Astrocyte of the cerebellum (primary cell): ENCODE measurements around the gene XPR1.
"Not testable (repeated sequence)": the region's sequence is repeated elsewhere in the genome, so short reads cannot be mapped to it uniquely, and the experiment has no call there.

ENCODE experiments used
- DNase-seq: peaks from one replicate; pipeline ENCODE4 v3.0.0-alpha.2; 2011; ENCODE audit warnings: low read depth
- H3K4me3 ChIP-seq: 2 replicates; pipeline ENCODE4 v1.5.1; 2011; ENCODE audit warnings: mild to moderate bottlenecking, low read depth, low read length, moderate library complexity
- in situ Hi-C: cut with HindIII; loops from 2 replicates; pipeline ENCODE4 v1.10.0; 2017; ENCODE audit warnings: low sequenced_read_pairs
- TF ChIP-seq, protein P1 (sequence below): IDR thresholded peaks from 2 replicates; pipeline ENCODE4 v1.5.1; 2012; ENCODE audit warnings: low read length, low read depth, moderate library complexity, mild to moderate bottlenecking; ENCODE audit errors: missing control alignments

XPR1 gene

DNA sequence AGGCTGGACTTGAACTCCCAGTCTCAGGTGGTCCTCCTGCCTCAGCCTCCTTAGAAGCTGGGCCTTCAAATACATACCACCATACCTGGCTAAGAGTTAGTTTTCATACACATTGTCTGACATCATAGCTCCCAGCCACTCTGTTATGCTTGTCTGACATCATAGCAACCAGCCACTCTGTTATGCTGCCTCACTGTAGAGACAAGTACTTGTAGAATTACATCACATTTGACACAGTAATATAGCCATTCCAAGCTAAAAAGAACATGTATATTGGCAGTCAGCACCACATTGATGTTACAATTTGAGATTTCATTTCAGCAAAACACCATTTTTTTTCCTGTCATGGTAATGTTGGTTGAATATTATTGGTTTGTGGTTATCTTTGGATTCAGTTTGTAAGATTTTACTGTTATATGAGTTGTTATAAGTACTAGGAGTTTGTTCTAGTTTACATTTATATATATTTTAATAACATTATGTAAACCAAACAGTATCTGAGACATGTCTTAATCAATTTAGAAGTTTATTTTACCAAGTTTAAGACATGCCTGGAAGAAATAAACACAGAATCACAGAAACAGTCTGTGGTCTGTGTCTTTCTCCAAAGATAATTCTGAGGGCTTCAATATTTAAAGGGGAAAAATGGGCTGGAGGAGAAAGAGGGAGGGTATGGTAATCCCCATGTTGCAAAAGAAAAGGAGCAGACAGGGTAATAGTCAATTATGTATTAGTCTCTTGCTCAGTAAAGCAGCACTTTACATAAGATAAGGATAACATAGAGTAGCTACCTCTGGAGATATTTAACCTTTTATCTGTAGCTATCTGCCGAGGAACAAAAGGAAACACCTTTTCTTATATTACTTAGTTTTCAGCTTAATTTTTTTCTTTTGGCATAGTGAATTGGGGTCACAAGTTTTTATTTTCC lies 43.0 kb downstream of the XPR1 start:
- peak; percentile 8 for DNase-seq
- TF ChIP-seq, protein P1, sequence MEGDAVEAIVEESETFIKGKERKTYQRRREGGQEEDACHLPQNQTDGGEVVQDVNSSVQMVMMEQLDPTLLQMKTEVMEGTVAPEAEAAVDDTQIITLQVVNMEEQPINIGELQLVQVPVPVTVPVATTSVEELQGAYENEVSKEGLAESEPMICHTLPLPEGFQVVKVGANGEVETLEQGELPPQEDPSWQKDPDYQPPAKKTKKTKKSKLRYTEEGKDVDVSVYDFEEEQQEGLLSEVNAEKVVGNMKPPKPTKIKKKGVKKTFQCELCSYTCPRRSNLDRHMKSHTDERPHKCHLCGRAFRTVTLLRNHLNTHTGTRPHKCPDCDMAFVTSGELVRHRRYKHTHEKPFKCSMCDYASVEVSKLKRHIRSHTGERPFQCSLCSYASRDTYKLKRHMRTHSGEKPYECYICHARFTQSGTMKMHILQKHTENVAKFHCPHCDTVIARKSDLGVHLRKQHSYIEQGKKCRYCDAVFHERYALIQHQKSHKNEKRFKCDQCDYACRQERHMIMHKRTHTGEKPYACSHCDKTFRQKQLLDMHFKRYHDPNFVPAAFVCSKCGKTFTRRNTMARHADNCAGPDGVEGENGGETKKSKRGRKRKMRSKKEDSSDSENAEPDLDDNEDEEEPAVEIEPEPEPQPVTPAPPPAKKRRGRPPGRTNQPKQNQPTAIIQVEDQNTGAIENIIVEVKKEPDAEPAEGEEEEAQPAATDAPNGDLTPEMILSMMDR = no peak
- H3K4me3 ChIP-seq = no peak overlapping the region
- in situ Hi-C loops = no loop called here

DNA sequence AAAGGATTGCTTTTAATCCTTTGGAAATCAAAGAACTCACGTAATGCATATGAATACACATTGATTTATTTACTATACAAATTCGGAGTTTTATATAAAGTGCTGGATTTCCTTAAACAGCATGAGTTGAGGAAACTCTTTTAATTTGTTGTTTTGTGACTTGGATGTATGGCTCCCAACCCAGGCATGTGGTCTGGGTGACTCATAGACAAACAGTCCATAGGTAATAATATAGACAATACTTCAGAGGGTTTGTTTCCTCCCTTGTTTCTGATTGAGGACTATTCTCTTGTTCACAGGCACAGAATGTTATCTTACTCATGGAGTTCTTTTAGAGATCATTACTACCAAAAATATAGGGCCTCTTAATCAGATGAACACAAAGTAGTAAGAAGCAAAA lies 43.8 kb downstream of the XPR1 start:
- in situ Hi-C loops = no loop called here
- DNase-seq = no peak
- TF ChIP-seq, protein P1 = no peak
- no peak overlapping the region for H3K4me3 ChIP-seq

DNA sequence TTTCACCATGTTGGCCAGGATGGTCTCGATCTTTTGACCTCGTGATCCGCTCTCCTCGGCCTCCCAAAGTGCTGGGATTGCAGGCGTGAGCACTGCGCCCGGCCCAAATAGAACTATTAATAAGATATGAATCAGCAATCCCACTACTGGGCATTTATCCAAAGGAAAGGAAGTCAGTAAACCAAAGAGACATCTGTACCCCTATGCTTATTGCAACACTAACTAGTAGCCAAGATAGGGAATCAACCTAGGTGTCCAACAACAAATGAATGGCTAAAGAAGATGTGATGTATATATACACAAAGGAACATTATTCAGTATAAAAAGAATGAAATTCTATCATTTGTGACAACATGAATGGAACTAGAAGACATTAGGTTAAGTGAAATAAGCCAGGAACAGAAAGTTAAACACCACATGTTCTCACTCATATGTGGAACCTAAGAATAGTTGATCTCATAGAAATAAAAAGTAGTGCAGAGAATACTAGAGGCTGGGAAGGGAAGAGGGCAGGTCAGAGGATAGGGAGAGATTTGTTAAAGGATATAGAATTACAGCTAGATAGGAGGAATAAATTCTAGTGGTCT lies 48.8 kb downstream of the XPR1 start:
- TF ChIP-seq, protein P1 = no peak
- DNase-seq = peak; percentile 42
- no peak overlapping the region for H3K4me3 ChIP-seq
- in situ Hi-C loops = no loop called here

DNA sequence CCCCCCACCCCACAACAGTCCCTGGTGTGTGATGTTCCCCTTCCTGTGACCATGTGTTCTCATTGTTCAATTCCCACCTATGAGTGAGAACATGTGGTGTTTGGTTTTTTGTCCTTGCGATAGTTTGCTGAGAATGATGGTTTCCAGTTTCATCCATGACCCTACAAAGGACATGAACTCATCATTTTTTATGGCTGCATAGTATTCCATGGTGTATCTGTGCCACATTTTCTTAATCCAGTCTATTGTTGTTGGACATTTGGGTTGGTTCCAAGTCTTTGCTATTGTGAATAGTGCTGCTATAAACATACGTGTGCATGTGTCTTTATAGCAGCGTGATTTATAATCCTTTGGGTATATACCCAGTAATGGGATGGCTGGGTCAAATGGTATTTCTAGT lies 51.3 kb downstream of the XPR1 start:
- DNase-seq, H3K4me3 ChIP-seq, in situ Hi-C loops: not testable (repeated sequence)

DNA sequence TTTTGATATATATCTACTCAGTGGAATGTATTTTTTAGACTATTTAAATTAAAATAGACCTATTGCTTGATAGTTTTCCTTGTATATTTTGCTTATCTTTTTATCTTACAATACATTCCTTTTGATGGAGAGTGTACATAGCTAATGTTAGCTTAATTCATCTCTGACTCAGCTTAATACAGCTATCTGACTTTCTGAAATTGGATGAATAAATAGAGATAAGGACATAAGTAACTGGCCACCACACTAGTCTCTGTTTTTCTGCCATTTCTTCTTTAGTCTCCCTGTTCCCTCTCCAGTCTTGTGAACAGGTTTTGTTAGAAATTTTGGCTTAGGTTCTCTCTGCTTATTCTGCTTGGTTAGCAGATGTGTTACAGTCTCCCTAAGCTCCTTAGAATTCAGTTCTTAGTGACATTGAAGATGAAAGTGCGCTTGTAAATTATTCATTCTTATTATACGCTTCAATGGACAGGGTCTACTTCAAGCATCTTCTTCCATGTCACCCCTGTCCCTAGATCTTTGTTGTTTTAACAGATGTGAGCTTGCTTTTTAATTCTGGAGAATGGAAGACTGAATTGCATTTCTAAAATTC lies 59.6 kb downstream of the XPR1 start:
- no peak for DNase-seq
- no peak overlapping the region for H3K4me3 ChIP-seq
- in situ Hi-C loops = no loop called here
- TF ChIP-seq, protein P1 = no peak

DNA sequence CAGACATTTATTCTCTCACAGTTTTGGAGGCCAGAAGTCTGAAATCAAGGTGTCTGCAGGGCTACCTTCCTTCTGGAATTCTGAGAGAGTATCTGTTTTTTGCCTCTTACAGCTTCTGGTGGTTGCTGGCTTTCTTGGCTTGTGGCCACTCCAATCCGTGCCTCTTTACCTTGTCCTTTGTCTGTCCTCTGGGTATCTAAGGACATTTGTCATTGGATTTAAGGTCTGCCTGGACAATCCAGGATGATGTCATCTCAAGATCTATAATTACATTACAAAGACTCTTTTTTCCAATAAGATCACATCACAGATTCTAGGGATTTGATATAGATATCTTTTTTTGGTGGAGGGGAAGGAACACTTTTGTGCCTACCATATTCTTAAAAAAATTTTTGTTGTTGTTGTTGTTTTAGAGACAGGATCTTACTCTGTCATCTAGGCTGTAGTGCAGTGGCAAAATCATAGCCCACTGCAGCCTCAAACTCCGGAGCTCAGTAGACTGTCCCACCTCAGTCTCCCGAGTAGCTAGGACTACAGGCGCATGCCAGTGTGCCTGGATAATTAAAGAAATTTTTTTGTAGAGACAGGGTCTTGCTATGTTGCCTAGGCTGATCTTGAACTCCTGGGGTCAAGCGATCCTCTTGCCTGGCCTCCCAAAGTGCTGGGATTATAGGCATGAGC lies 61.9 kb downstream of the XPR1 start:
- TF ChIP-seq, protein P1 = no peak
- in situ Hi-C loops = no loop called here
- DNase-seq = no peak

More for the DNA sequence above, 61.9 kb downstream of the XPR1 start:
- H3K4me3 ChIP-seq = no peak overlapping the region
